Muscle layer of colon (tissue), 2 donors: ENCODE measurements around the gene DOK3.

Source experiments
- H3K27ac ChIP-seq: one replicate; pipeline ENCODE4 v1.7.0; 2013; ENCODE audit warnings: low read depth, mild to moderate bottlenecking, low read length, moderate library complexity
- H3K27me3 ChIP-seq, 2 donors: one replicate each; pipeline ENCODE4 v1.7.0; 2013; ENCODE audit warnings: low read length in 2 of 2, mild to moderate bottlenecking in 2 of 2; ENCODE audit not compliant: insufficient read depth in 2 of 2, control insufficient read depth in 1 of 2
- H3K36me3 ChIP-seq: one replicate; pipeline ENCODE4 v1.7.0; 2013; ENCODE audit warnings: mild to moderate bottlenecking, low read length; ENCODE audit not compliant: insufficient read depth
- H3K4me1 ChIP-seq: one replicate; pipeline ENCODE4 v1.7.0; 2013; ENCODE audit warnings: mild to moderate bottlenecking, low read length; ENCODE audit not compliant: insufficient read depth
- H3K4me3 ChIP-seq, 2 donors: one replicate each; pipeline ENCODE4 v1.7.0; 2013; ENCODE audit warnings: low read length in 2 of 2, low read depth in 1 of 2, mild to moderate bottlenecking in 1 of 2, moderate library complexity in 1 of 2
- H3K9ac ChIP-seq: one replicate; pipeline ENCODE4 v1.7.0; 2013; ENCODE audit warnings: low read length
- H3K9me3 ChIP-seq: one replicate; pipeline ENCODE4 v1.7.0; 2013; ENCODE audit warnings: mild to moderate bottlenecking, low read length
- donor health status: abdominal sarcoma.
- donor health status: Adenocarcinoma of cecum.

Gene DOK3

GRCh38 chr5:177455661-177456590 lies 53.7 kb downstream of the DOK3 start:
- H3K4me3 ChIP-seq = peak overlapping the region; percentile 66 to 71
- H3K27me3 ChIP-seq = peaks cover 13 to 20% of the 10 kb centered on the region in 2 donors
- peak overlapping the region; percentile 68 for H3K27ac ChIP-seq
- no peaks in the 10 kb centered on the region for H3K9me3 ChIP-seq
- H3K9ac ChIP-seq = no peak overlapping the region
- H3K4me1 ChIP-seq = peaks cover 18% of the 10 kb centered on the region
- H3K36me3 ChIP-seq = peaks cover 24% of the 10 kb centered on the region

DNA sequence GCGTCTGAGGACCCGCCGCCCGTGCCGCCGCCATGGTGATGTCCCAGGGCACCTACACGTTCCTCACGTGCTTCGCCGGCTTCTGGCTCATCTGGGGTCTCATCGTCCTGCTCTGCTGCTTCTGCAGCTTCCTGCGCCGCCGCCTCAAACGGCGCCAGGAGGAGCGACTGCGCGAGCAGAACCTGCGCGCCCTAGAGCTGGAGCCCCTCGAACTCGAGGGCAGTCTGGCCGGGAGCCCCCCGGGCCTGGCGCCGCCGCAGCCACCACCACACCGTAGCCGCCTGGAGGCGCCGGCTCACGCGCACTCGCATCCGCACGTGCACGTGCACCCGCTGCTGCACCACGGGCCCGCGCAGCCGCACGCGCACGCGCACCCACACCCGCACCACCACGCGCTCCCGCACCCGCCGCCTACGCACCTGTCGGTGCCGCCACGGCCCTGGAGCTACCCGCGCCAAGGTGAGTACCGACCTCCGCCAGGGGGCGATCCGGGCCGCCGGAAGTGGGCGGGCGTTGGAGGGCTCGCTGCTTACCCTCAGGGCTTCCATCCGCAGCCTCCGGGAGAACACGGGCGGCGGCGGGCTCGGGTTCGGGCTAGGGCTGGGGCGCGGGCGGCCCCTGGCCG lies 54.5 kb downstream of the DOK3 start:
- peaks cover 21% of the 10 kb centered on the region for H3K36me3 ChIP-seq
- peaks cover 18% of the 10 kb centered on the region for H3K4me1 ChIP-seq
- H3K9ac ChIP-seq = no peak overlapping the region
- H3K9me3 ChIP-seq = no peaks in the 10 kb centered on the region
- peak overlapping the region; percentile 68 for H3K27ac ChIP-seq
- peaks cover 20 to 28% of the 10 kb centered on the region in 2 donors for H3K27me3 ChIP-seq
- H3K4me3 ChIP-seq = peak overlapping the region; percentile 66 to 71

DNA sequence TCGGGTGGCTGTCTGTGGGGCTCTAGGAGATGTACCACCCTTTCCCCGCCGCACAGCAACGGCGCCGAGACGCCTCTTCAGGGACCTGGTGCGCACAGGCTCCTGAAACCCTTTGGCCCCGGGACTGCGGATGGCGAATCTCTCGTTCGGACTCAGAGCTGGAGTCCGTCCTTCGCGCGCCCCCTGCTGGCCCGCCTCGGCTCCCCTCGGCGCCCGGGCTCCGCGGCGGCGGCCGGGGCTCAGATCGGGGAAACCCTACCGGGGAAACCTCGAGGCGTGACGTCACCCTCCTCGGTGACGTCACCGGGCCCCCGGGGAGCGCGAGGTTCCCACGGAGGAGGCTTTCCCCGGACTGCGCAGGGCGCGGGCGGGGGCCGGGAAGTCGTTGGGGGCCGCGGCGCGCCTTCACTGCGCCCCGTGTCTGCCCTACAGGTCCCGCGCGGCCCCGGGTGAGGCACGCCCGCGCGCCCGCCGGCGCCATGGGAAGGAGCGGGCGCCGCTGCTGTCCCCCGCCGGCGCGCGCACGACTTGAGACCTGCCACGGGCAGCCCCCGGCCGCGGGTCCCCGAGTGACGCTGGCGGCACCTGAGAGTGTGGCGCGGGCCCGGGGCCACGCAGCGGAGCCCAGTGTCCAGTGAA lies 55.1 kb downstream of the DOK3 start:
- Histone ChIP-seq H3K27me3 (peaks cover 27 to 34% of the 10 kb centered on the region in 2 donors), H3K4me1 (peaks cover 18% of the 10 kb centered on the region), H3K9me3 (no peaks in the 10 kb centered on the region), H3K4me3 (peak overlapping the region; percentile 66 to 71), H3K36me3 (peaks cover 16% of the 10 kb centered on the region), H3K9ac (no peak overlapping the region), H3K27ac (peak overlapping the region; percentile 23)

DNA sequence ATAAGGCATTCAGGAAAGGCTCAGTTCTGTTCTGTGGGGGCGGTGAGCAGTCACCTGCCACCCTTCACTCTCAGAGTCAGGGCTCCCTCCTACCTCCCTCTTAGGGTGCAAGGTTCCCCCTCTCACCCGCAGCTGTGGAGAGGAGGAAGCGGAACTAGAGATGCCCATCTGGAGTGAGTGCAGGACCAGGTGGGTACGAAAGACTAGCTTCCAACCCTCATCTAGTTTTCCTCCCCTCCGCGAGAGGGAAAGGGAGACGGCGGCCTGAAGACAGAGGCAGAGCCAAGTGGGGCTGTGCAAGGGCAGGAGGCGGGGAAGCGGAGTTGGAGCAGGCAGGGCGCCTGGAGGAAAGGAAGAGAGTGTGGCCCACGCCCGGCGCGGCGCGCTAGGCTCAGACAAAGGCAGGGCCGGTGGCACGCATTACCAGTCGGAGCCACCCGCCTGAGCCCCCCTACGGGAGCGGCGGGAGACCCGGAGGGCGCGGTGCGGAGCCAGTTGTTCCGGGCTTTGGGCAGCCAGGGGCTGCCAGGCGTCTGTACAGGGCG lies 55.7 kb downstream of the DOK3 start:
- Histone ChIP-seq H3K27ac (no peak overlapping the region), H3K9me3 (no peaks in the 10 kb centered on the region), H3K4me1 (peaks cover 18% of the 10 kb centered on the region), H3K4me3 (peak overlapping the region in 1 of 2 donors; percentile 49), H3K36me3 (peaks cover 16% of the 10 kb centered on the region), H3K27me3 (peaks cover 32 to 40% of the 10 kb centered on the region in 2 donors), H3K9ac (no peak overlapping the region)

- Histone ChIP-seq H3K36me3 (peaks cover 6% of the 10 kb centered on the region), H3K4me1 (peaks cover 20% of the 10 kb centered on the region), H3K9ac (no peak overlapping the region), H3K27ac (no peak overlapping the region), H3K9me3 (no peaks in the 10 kb centered on the region), H3K4me3 (no peak overlapping the region), H3K27me3 (peaks cover 42 to 49% of the 10 kb centered on the region in 2 donors)
Observed at GRCh38 chr5:177452688-177453638, 56.7 kb downstream of the DOK3 start.
